ENCODE results near the gene VPS4B. TPM values are rescaled to one million over a fixed set of nuclear protein-coding genes. Genes with fewer than 3 reads are reported as not detected.
A peak's percentile ranks its signal among the peaks of the same experiment; 100 is the strongest.

Gene VPS4B
- polyA plus RNA-seq, 1 donor from 2014 or later: 30.5 TPM

DNA sequence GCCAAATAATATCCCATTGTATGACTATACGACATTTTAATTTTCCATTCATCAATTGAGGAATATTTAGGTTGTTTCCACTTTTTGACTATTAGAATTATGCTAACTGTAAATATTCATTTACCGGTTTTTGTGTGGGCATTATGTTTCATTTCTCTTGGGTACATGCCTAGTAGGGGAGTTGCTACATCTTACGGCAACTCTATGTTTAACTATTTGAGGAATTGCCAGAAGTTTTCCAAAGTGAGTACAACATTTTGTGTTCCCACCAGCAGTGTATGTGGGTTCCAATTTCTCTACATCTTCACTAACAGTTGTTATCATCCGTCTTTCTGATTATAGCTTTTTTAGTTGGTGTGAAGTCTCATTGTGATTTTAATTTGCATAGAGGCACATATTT is 53.7 kb downstream of the VPS4B start:
- no peak overlapping the region for H2AFZ ChIP-seq (ENCODE audit: low read depth, low read length)
- no peaks in the 10 kb centered on the region for H4K20me1 ChIP-seq (ENCODE audit: insufficient read depth)
- peak overlapping the region; percentile 93 for H3K4me3 ChIP-seq (ENCODE audit: low read length)
- H3F3A ChIP-seq (ENCODE audit: insufficient read depth, low read length, poor library complexity, severe bottlenecking): no peaks in the 10 kb centered on the region
- H3K9ac ChIP-seq (ENCODE audit: low read length): no peak overlapping the region
- TF ChIP-seq REST (IDR thresholded peaks at IDR 0.05; ENCODE audit: borderline replicate concordance): no peak
- no peak for TF ChIP-seq TAF1 (IDR thresholded peaks at IDR 0.05; ENCODE audit: low read depth)
- no peak for TF ChIP-seq RAD21 (conservative IDR thresholded peaks at IDR 0.05)
- no peak for TF ChIP-seq EP300 (conservative IDR thresholded peaks at IDR 0.05; ENCODE audit: poor library complexity, severe bottlenecking)
- no peak for TF ChIP-seq EZH2 (IDR thresholded peaks at IDR 0.05; ENCODE audit: borderline replicate concordance, insufficient read depth, low read length, poor library complexity, severe bottlenecking)
- TF ChIP-seq SMC3 (conservative IDR thresholded peaks at IDR 0.05; ENCODE audit: poor library complexity): no peak
- TF ChIP-seq MXI1 (conservative IDR thresholded peaks at IDR 0.05; ENCODE audit: poor library complexity, severe bottlenecking): no peak
- TF ChIP-seq POLR2AphosphoS5 (IDR thresholded peaks at IDR 0.05): no peak
- TF ChIP-seq, protein P1, sequence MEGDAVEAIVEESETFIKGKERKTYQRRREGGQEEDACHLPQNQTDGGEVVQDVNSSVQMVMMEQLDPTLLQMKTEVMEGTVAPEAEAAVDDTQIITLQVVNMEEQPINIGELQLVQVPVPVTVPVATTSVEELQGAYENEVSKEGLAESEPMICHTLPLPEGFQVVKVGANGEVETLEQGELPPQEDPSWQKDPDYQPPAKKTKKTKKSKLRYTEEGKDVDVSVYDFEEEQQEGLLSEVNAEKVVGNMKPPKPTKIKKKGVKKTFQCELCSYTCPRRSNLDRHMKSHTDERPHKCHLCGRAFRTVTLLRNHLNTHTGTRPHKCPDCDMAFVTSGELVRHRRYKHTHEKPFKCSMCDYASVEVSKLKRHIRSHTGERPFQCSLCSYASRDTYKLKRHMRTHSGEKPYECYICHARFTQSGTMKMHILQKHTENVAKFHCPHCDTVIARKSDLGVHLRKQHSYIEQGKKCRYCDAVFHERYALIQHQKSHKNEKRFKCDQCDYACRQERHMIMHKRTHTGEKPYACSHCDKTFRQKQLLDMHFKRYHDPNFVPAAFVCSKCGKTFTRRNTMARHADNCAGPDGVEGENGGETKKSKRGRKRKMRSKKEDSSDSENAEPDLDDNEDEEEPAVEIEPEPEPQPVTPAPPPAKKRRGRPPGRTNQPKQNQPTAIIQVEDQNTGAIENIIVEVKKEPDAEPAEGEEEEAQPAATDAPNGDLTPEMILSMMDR (IDR thresholded peaks at IDR 0.05; ENCODE audit: poor library complexity, severe bottlenecking): no peak
- no peak overlapping the region for H3K27ac ChIP-seq (ENCODE audit: low read length)
- H3K4me2 ChIP-seq (ENCODE audit: low read length): no peak overlapping the region
- H3K27me3 ChIP-seq (ENCODE audit: insufficient read depth, low read depth, low read length): no peaks in the 10 kb centered on the region
- no peaks in the 10 kb centered on the region for H3K36me3 ChIP-seq (ENCODE audit: insufficient read depth, low read length)
- no peaks in the 10 kb centered on the region for H3K9me3 ChIP-seq (ENCODE audit: low read length)
- H3K9me2 ChIP-seq (ENCODE audit: insufficient read depth, low read length): no peaks in the 10 kb centered on the region
- peaks cover 10% of the 10 kb centered on the region for H3K79me2 ChIP-seq (replicated peaks; ENCODE audit: insufficient read depth, low read length)

DNA sequence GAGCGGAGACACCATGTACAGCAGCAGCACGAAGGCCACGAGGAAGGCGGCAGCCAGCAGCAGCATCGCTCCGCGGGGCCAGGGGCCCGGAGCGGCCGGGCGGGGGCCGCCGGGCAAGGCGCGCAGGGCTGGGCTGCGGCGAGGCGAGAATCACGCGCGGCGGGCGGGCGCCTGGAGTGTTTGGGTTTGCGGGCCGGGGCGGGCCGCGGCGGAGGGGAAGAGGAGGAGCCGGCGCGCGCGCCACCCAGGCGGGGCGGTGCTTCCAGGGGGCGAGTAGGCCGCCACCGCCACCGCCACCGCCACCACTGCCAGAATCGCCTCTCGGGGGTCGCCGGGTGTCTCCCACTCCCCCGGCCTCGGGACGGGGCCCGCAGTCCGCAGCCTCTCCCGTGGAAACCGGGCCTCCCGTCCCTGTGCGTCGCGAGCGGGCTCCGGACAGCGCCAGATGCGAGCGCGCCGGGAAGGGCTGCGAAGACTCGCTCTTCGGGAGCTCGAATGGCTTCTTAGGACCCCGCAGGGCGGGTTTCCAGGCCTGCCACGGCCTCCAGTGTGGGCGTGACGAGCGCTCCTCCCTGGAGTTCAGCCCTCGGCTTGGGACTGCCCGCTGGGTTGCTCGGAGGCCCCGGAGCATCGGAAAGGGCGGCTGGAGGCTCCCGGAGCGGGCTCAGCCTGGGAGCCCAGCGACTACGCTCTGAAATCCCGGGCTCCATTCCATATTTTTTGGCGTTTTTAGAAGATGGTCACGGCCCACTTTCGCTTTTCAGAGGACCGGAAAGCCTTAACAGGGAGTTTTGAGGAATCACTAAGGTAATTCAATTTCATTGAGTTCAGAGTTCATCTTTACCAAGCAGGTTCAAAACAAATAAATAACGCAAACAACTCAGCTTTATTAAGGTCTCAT is 55.0 kb downstream of the VPS4B start, which contains the start of gene KDSR:
KDSR (minus strand) TSS at position 154 of the 901 bp plus-strand sequence; CDS start at position 66, 88 bp downstream.
- peak within 1 kb of the TSS; percentile 77 for H3K4me2 ChIP-seq (ENCODE audit: low read length)
- TF ChIP-seq MXI1 (conservative IDR thresholded peaks at IDR 0.05; ENCODE audit: poor library complexity, severe bottlenecking): peak; percentile 91
- TF ChIP-seq EZH2 (IDR thresholded peaks at IDR 0.05; ENCODE audit: borderline replicate concordance, insufficient read depth, low read length, poor library complexity, severe bottlenecking): no peak
- peak; percentile 89 for TF ChIP-seq REST (IDR thresholded peaks at IDR 0.05; ENCODE audit: borderline replicate concordance)
- TF ChIP-seq EP300 (conservative IDR thresholded peaks at IDR 0.05; ENCODE audit: poor library complexity, severe bottlenecking): peak; percentile 58
- TF ChIP-seq TAF1 (IDR thresholded peaks at IDR 0.05; ENCODE audit: low read depth): peak; percentile 96
- peak; percentile 31 for TF ChIP-seq SMC3 (conservative IDR thresholded peaks at IDR 0.05; ENCODE audit: poor library complexity)
- TF ChIP-seq, protein P1 (IDR thresholded peaks at IDR 0.05; ENCODE audit: poor library complexity, severe bottlenecking): peak; percentile 46
- TF ChIP-seq RAD21 (conservative IDR thresholded peaks at IDR 0.05): no peak
- TF ChIP-seq POLR2AphosphoS5 (IDR thresholded peaks at IDR 0.05): peak; percentile 85
- H3K36me3 ChIP-seq (ENCODE audit: insufficient read depth, low read length): no peaks in the 10 kb centered on the region
- no peaks in the 10 kb centered on the region for H3K27me3 ChIP-seq (ENCODE audit: insufficient read depth, low read depth, low read length)
- H2AFZ ChIP-seq (ENCODE audit: low read depth, low read length): peak within 1 kb of the TSS; percentile 87
- H3K4me3 ChIP-seq (ENCODE audit: low read length): peak within 1 kb of the TSS; percentile 93
- no peaks in the 10 kb centered on the region for H3F3A ChIP-seq (ENCODE audit: insufficient read depth, low read length, poor library complexity, severe bottlenecking)
- H4K20me1 ChIP-seq (ENCODE audit: insufficient read depth): no peaks in the 10 kb centered on the region
- H3K9me3 ChIP-seq (ENCODE audit: low read length): no peaks in the 10 kb centered on the region
- H3K79me2 ChIP-seq (replicated peaks; ENCODE audit: insufficient read depth, low read length): peaks cover 10% of the 10 kb centered on the region
- H3K9ac ChIP-seq (ENCODE audit: low read length): peak within 1 kb of the TSS; percentile 84
- H3K9me2 ChIP-seq (ENCODE audit: insufficient read depth, low read length): no peaks in the 10 kb centered on the region
- peak within 1 kb of the TSS; percentile 78 for H3K27ac ChIP-seq (ENCODE audit: low read length)

All from neural cell (in vitro differentiated cells).